IMR-90 (cell line): Measurements from ENCODE around the gene MEIG1. TPM values are rescaled to one million over a fixed set of nuclear protein-coding genes. Genes with fewer than 3 reads are reported as not detected.

Source experiments
- ATAC-seq: fragments of 200-7000 bp; cut with Tn5 transposase; 2 replicates; pipeline ENCODE4 v1.9.1; 2020; ENCODE audit warnings: low read depth, mild to moderate bottlenecking, moderate library complexity
- BruUV-seq: library from RNA; stranded (reverse); fragments of 400-500 nt; replicated peaks from 2 replicates; lab custom pipeline; 2021; lab: Mats Ljungman, UMichigan
- CTCF ChIA-PET: fragments of 300-600 bp; formaldehyde crosslinking; extraction: SDS; loops from one replicate; lab custom pipeline; 2021; ENCODE audit warnings: antibody characterized with exemption; lab: Yijun Ruan, JAX
- POLR2A ChIA-PET: fragments of 300-600 bp; sonication (Branson Sonifier 250); formaldehyde crosslinking; loops from one replicate; lab custom pipeline; 2022; ENCODE audit warnings: antibody characterized with exemption; ENCODE audit not compliant: unreplicated experiment; lab: Charles Lee
- DNase-seq: peaks from one replicate; pipeline ENCODE4 v3.0.0; 2013
- H2AFZ ChIP-seq: replicated peaks from 2 replicates; pipeline ENCODE3; 2013; ENCODE audit warnings: low read length, mild to moderate bottlenecking; ENCODE audit not compliant: poor library complexity
- H2AK5ac ChIP-seq: 2 replicates; pipeline ENCODE4 v1.6.1; 2013; ENCODE audit warnings: low read depth, low read length, inconsistent platforms
- H2AK9ac ChIP-seq: replicated peaks from 2 replicates; pipeline ENCODE3; 2013; ENCODE audit warnings: mild to moderate bottlenecking, low read depth, low read length, moderate library complexity; ENCODE audit not compliant: poor library complexity
- H2BK120ac ChIP-seq: 2 replicates; pipeline ENCODE4 v1.6.1; 2013; ENCODE audit warnings: low read depth, low read length, inconsistent platforms
- H2BK15ac ChIP-seq: 3 replicates; pipeline ENCODE4 v1.6.1; 2013; ENCODE audit warnings: low read depth, low read length, inconsistent platforms
- H2BK20ac ChIP-seq: 2 replicates; pipeline ENCODE4 v1.6.1; 2013; ENCODE audit warnings: low read depth, mild to moderate bottlenecking, inconsistent platforms, low read length, moderate library complexity
- H2BK5ac ChIP-seq: 2 replicates; pipeline ENCODE4 v1.6.1; 2013; ENCODE audit warnings: mild to moderate bottlenecking, low read depth, low read length, inconsistent platforms; ENCODE audit not compliant: poor library complexity, severe bottlenecking
- H3K14ac ChIP-seq: replicated peaks from 2 replicates; pipeline ENCODE4 v1.6.1; 2013; ENCODE audit warnings: low read depth, low read length, inconsistent platforms
- H3K18ac ChIP-seq: 2 replicates; pipeline ENCODE4 v1.6.1; 2013; ENCODE audit warnings: low read depth, low read length, control low read depth
- H3K23ac ChIP-seq: 2 replicates; pipeline ENCODE4 v1.6.1; 2013; ENCODE audit warnings: low read depth, low read length, inconsistent platforms
- H3K27ac ChIP-seq: 2 replicates; pipeline ENCODE4 v1.5.1; 2013; ENCODE audit warnings: mild to moderate bottlenecking, control low read depth, low read length; ENCODE audit not compliant: insufficient read depth
- H3K27me3 ChIP-seq: 2 replicates; pipeline ENCODE4 v1.6.1; 2013; ENCODE audit warnings: low read length; ENCODE audit not compliant: control insufficient read depth, insufficient read depth
- H3K36me3 ChIP-seq: 2 replicates; pipeline ENCODE4 v1.6.1; 2013; ENCODE audit warnings: low read length, mixed read lengths; ENCODE audit not compliant: control insufficient read depth, insufficient read depth
- H3K4ac ChIP-seq: 2 replicates; pipeline ENCODE4 v1.6.1; 2013; ENCODE audit warnings: low read depth, low read length, inconsistent platforms
- H3K4me1 ChIP-seq: 2 replicates; pipeline ENCODE4 v1.6.1; 2013; ENCODE audit warnings: low read length, mixed read lengths; ENCODE audit not compliant: control insufficient read depth, insufficient read depth
- H3K4me2 ChIP-seq: 2 replicates; pipeline ENCODE4 v1.6.1; 2013; ENCODE audit warnings: low read depth, mild to moderate bottlenecking, control low read depth, low read length, moderate library complexity
- H3K4me3 ChIP-seq: 2 replicates; pipeline ENCODE4 v1.5.1; 2013; ENCODE audit warnings: low read depth, mild to moderate bottlenecking, control low read depth, low read length, moderate library complexity; ENCODE audit not compliant: insufficient read depth
- H3K56ac ChIP-seq: 2 replicates; pipeline ENCODE4 v1.6.1; 2013; ENCODE audit warnings: low read length, inconsistent platforms; ENCODE audit not compliant: insufficient read depth; ENCODE audit errors: extremely low read depth
- H3K79me1 ChIP-seq, 2 experiments: 2 replicates each; pipeline ENCODE4 v1.6.1; 2013; ENCODE audit warnings: low read length in 2 of 2, inconsistent platforms in 1 of 2, low read depth in 1 of 2
- H3K9ac ChIP-seq: 2 replicates; pipeline ENCODE4 v1.6.1; 2013; ENCODE audit warnings: low read depth, low read length, control low read depth
- H3K9me1 ChIP-seq: 2 replicates; pipeline ENCODE4 v1.6.1; 2013; ENCODE audit warnings: low read length, inconsistent platforms; ENCODE audit not compliant: insufficient read depth
- H3K9me3 ChIP-seq: 2 replicates; pipeline ENCODE4 v1.6.1; 2013; ENCODE audit warnings: low read length; ENCODE audit not compliant: control insufficient read depth, insufficient read depth
- H4K20me1 ChIP-seq: 2 replicates; pipeline ENCODE4 v1.6.1; 2013; ENCODE audit warnings: low read length, inconsistent platforms; ENCODE audit not compliant: insufficient read depth
- H4K5ac ChIP-seq: 2 replicates; pipeline ENCODE4 v1.6.1; 2013; ENCODE audit warnings: mild to moderate bottlenecking, low read depth, low read length, control low read depth
- H4K8ac ChIP-seq, 2 experiments: 2 replicates each; pipeline ENCODE4 v1.6.1; 2013; ENCODE audit warnings: low read depth in 2 of 2, low read length in 2 of 2, control low read depth in 1 of 2, inconsistent platforms in 1 of 2
- H4K91ac ChIP-seq: 2 replicates; pipeline ENCODE4 v1.6.1; 2013; ENCODE audit warnings: low read depth, low read length, inconsistent platforms; ENCODE audit not compliant: insufficient read depth
- BHLHE40 ChIP-seq: fragments of 150-350 bp; IDR thresholded peaks from 2 replicates; pipeline ENCODE4 v1.6.1; 2016; ENCODE audit warnings: mild to moderate bottlenecking, low read depth, low read length
- CEBPB ChIP-seq: IDR thresholded peaks from 2 replicates; pipeline ENCODE4 v1.6.1; 2012; ENCODE audit warnings: low read depth, low read length, improper control_type of control experiment
- CHD1 ChIP-seq: IDR thresholded peaks from 2 replicates; pipeline ENCODE4 v1.6.1; 2012; ENCODE audit warnings: low read depth, low read length, improper control_type of control experiment
- CTCF ChIP-seq: conservative IDR thresholded peaks from 2 replicates; pipeline ENCODE4 v1.5.1; 2012; ENCODE audit warnings: mild to moderate bottlenecking, low read depth, low read length, improper control_type of control experiment
- ELK1 ChIP-seq: fragments of 150-350 bp; IDR thresholded peaks from 2 replicates; pipeline ENCODE4 v1.6.1; 2016; ENCODE audit warnings: low read depth, mild to moderate bottlenecking, low read length, moderate library complexity, borderline replicate concordance
- FOS ChIP-seq: fragments of 150-350 bp; IDR thresholded peaks from 2 replicates; pipeline ENCODE4 v1.6.1; 2016; ENCODE audit warnings: low read depth, low read length
- MAFK ChIP-seq: IDR thresholded peaks from 2 replicates; pipeline ENCODE4 v1.6.1; 2012; ENCODE audit warnings: low read depth, low read length, improper control_type of control experiment
- MAZ ChIP-seq: IDR thresholded peaks from 2 replicates; pipeline ENCODE4 v1.6.1; 2012; ENCODE audit warnings: low read depth, mild to moderate bottlenecking, low read length, improper control_type of control experiment, moderate library complexity, borderline replicate concordance
- MXI1 ChIP-seq: IDR thresholded peaks from 2 replicates; pipeline ENCODE4 v1.6.1; 2012; ENCODE audit warnings: low read depth, mild to moderate bottlenecking, low read length, moderate library complexity, borderline replicate concordance
- NFE2L2 ChIP-seq: fragments of 150-350 bp; IDR thresholded peaks from 2 replicates; pipeline ENCODE4 v1.6.1; 2016; ENCODE audit warnings: low read depth, mild to moderate bottlenecking, low read length
- POLR2A ChIP-seq: IDR thresholded peaks from 2 replicates; pipeline ENCODE4 v1.6.1; 2012; ENCODE audit warnings: mild to moderate bottlenecking, low read depth, low read length
- RAD21 ChIP-seq: IDR thresholded peaks from 2 replicates; pipeline ENCODE4 v1.6.1; 2012; ENCODE audit warnings: low read length, improper control_type of control experiment
- RCOR1 ChIP-seq: IDR thresholded peaks from 2 replicates; pipeline ENCODE4 v1.6.1; 2012; ENCODE audit warnings: mild to moderate bottlenecking, low read length, improper control_type of control experiment; ENCODE audit not compliant: insufficient replicate concordance
- RFX5 ChIP-seq: IDR thresholded peaks from 2 replicates; pipeline ENCODE4 v1.8.0; 2012; ENCODE audit warnings: low read depth, mild to moderate bottlenecking, low read length, moderate library complexity
- SMC3 ChIP-seq: fragments of 150-350 bp; IDR thresholded peaks from 2 replicates; pipeline ENCODE4 v1.6.1; 2016; ENCODE audit warnings: low read depth, mild to moderate bottlenecking, antibody characterized with exemption, low read length, moderate library complexity
- WGBS, 2 experiments: methylation state at CpG; one replicate each; pipeline versions ENCODE4 v1.1.5 to v1.1.7; 2013; ENCODE audit warnings: missing lambda C conversion rate in 2 of 2; ENCODE audit not compliant: insufficient read length in 1 of 2; ENCODE audit errors: extremely low coverage in 2 of 2; 5-methylcytosine and 5-hydroxymethylcytosine counted together
- dilution Hi-C: fragments of 300-500 bp; cut with HindIII; formaldehyde crosslinking; loops from one replicate; pipeline ENCODE4 v1.14.3; 2018; ENCODE audit warnings: low sequenced_read_pairs; ENCODE audit not compliant: unreplicated experiment
- in situ Hi-C: fragments of 300-500 bp; cut with MboI; formaldehyde crosslinking; loops from 3 replicates; pipeline ENCODE4 v1.14.3; 2019; ENCODE audit warnings: low sequenced_read_pairs, inconsistent platforms, mixed read lengths
- intact Hi-C: fragments of 100-400 bp; cut with micrococcal nuclease; formaldehyde crosslinking; loops from 2 replicates; pipeline ENCODE4 v1.10.0; 2022
- polyA plus RNA-seq, 3 experiments: library from polyadenylated mRNA; depleted of rRNA; stranded (reverse); fragments of >200 nt; gene quantifications; 2 replicates each; pipeline ENCODE4 v1.2.3, GENCODE V29; 2012; ENCODE audit warnings: low replicate concordance in 1 of 3
- total RNA-seq: library from RNA; depleted of rRNA; stranded (reverse); fragments of >200 nt; gene quantifications from 2 replicates; pipeline ENCODE4 v1.2.3, GENCODE V29; 2012

Gene MEIG1
- total and polyA plus RNA-seq, 2 of the 4 experiments (the other 2 are of a cell fraction), result not detected

GRCh38 chr10:14952851-14953423, 6.3 kb upstream of the MEIG1 start:
- Histone ChIP-seq H3K4me3 (peak overlapping the region; percentile 51), H3K56ac (peak overlapping the region; percentile 53; the same call in 1 of the 2 replicates), H3K23ac (peak overlapping the region; percentile 61), H4K91ac (peak overlapping the region; percentile 6; the same call in 1 of the 2 replicates), H3K27ac (peak overlapping the region; percentile 42), H3K14ac (peak overlapping the region; percentile 68), H2AK9ac (no peak overlapping the region), H2BK5ac (no peak overlapping the region), H3K36me3 (no peaks in the 10 kb centered on the region; the same call in 1 of the 2 replicates), H3K9me1 (peaks cover 8% of the 10 kb centered on the region; the same call in 1 of the 2 replicates), H2AFZ (peak overlapping the region; percentile 99), H4K5ac (peak overlapping the region; percentile 33; the same call in 1 of the 2 replicates), H2BK20ac (no peak overlapping the region), H3K79me1 (peaks cover 35 to 58% of the 10 kb centered on the region in 2 experiments), H4K8ac (peak overlapping the region; percentile 12 to 70; a peak in 2 of 4 replicates), H3K9ac (peak overlapping the region; percentile 56), H3K4me1 (no peaks in the 10 kb centered on the region), H2BK15ac (no peak overlapping the region), H2AK5ac (peak overlapping the region; percentile 6; the same call in 1 of the 2 replicates), H3K18ac (no peak overlapping the region), H3K9me3 (no peaks in the 10 kb centered on the region), H3K4me2 (peak overlapping the region; percentile 90), H3K27me3 (no peaks in the 10 kb centered on the region), H2BK120ac (no peak overlapping the region), H3K4ac (peak overlapping the region; percentile 10), H4K20me1 (no peaks in the 10 kb centered on the region)
- peak; percentile 16 for DNase-seq
- CTCF ChIA-PET, result interaction anchor here (0.7 to 0.9 kb wide), 2 partner anchors 153 to 851 kb away, joined by 3 to 6 read pairs; no protein-coding TSS in a partner anchor
- intact Hi-C loops, result loop anchor here (1.0 kb wide), 1 partner anchor 153 kb away; no protein-coding TSS in a partner anchor
- in situ Hi-C loops, result no loop called here
- POLR2A ChIA-PET, result interaction anchor here (0.5 to 0.7 kb wide), 2 partner anchors 150 to 445 kb away, joined by 3 read pairs; no protein-coding TSS in a partner anchor
- dilution Hi-C loops, result no loop called here
- ATAC-seq, result no peak
- WGBS, 2 experiments, result no CpG with 5 or more reads among the region's 10 CpGs
- BruUV-seq, result no TSS peak
- TF ChIP-seq SMC3 (no peak), ELK1 (no peak), MAFK (no peak), MAZ (no peak), FOS (no peak), POLR2A (no peak), MXI1 (no peak), CEBPB (no peak), NFE2L2 (no peak), RCOR1 (no peak), CHD1 (no peak), BHLHE40 (no peak), CTCF (no peak), RFX5 (no peak), RAD21 (no peak)
